ENCODE results near the gene ZNF524.
A peak's percentile ranks its signal among the peaks of the same experiment; 100 is the strongest.

Gene ZNF524

GRCh38 chr19:55602104-55603001 lies 2.3 kb downstream of the ZNF524 start:
- no peak for DNase-seq (ENCODE audit: low read depth)

- no peak for DNase-seq (ENCODE audit: low read depth)
Observed at GRCh38 chr19:55603115-55603514, 3.0 kb downstream of the ZNF524 start.

DNA sequence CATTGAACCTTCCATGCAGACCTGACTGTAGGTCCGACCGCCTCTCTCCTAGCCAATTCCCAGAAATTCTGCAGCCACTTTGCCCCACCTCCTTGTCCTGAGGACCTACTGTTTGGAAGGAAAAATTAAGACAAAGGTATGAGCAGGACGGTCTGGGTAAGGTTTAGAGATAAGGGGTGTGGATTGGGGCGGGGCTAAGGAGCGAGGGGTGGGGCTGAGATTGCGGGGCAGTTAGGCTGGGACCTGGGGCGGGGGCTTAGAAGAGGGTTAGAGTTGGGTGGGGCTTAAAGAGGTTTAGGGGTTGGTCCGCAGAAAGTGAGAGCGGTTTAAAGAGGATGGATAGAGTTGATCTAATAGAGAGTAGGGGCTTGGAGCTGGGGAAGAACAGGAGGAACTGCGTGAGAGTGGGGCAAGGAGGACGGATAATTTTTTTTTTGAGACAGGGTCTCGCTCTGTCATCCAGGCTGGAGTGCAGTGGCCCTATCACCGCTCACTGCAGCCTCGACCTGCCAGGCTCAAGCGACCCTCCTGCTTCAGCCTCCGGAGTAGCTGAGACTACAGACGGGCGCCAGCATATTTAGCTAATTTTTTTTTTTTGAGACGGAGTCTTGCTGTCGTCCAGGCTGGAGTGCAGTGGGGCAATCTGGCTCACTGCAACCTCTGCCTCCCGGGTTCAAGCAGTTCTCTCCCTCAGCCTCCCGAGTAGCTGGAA lies 3.6 kb downstream of the ZNF524 start:
- no peak for DNase-seq (ENCODE audit: low read depth)

DNA sequence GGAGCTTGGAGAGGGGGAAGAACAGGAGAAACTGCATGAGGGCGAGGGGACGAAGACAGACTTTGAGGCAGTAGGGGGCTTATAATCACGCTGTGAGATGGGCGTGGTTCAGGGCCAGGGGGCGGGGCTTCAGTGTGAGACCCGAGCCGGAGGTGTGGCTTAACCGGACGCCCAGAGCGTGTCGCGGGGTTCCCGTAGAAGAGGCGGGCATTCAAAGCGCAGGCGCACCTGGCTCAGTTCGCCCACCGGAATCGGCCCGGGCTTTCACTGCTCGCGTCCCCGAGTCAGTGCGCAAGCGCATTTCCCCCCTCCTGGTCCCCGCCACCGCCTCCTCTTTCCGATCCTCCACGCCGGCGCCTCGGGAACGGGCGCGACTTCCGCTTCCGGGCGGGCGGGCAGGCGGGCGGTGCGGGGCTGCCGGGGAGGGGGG lies 5.1 kb downstream of the ZNF524 start:
- DNase-seq (ENCODE audit: low read depth), result peak; percentile 95

DNA sequence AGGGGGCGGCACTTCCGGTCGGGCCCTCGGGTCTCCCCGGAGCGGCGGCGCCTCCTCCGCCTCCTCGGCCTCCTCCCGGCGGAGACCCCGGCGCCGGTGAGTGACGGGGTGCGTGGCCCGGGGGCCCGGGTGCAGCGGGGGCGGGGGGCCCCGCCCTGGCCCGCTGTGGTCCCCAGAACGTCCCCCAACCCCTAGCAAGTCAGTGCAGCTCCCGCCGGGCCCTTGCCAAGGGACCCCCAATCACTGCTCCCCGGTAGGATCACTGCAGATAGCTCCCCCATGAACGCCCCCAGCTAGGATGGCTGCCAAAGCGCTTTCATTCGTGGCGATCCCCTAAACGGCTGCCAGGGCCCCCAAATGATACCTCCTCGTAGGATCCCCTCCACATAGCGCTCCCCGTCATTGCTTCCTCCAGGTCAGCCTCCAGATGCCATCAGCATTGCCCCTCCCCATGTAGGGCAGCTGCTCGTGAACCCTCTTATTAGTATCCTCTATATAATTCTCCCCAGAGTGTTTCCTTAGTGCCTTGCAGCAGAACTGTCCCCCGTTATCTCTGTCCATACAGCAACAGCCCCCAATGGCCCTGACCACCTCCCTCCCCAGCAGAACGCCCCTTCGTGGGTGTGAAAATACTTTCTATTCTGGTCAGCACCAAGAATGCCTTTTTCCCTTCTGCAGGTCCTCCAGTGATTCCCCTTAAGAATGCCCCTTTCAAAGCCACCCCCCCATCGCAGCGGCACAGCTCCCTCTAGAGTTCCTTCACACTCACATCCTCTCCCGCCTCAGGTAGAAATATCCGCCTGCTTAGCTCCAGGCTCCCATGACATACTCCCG lies 5.8 kb downstream of the ZNF524 start, which contains the start of gene ZNF865:
ZNF865 (plus strand) TSS at position 11 of the 834 bp plus-strand sequence. CDS start 7,972 bp downstream, outside the sequence.
- peak; percentile 78 for DNase-seq (ENCODE audit: low read depth)

DNA sequence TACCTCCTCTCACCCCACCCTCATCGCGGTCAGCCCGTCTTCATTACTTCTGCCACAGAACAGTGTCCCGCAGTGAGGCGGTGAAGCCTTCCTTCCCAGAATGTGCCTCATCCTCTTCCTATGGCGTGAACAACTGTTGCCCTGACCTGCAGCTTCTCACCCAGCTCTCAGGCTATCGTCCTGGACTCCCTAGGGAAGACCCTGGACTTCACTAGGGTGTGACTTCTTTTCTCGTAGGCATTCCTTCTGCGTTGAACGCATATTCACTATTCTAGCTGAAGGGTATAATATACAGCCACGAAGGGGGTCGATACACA lies 6.3 kb downstream of the ZNF524 start:
- no peak for DNase-seq (ENCODE audit: low read depth)

GRCh38 chr19:55606817-55607216 lies 6.7 kb downstream of the ZNF524 start:
- no peak for DNase-seq (ENCODE audit: low read depth)

DNA sequence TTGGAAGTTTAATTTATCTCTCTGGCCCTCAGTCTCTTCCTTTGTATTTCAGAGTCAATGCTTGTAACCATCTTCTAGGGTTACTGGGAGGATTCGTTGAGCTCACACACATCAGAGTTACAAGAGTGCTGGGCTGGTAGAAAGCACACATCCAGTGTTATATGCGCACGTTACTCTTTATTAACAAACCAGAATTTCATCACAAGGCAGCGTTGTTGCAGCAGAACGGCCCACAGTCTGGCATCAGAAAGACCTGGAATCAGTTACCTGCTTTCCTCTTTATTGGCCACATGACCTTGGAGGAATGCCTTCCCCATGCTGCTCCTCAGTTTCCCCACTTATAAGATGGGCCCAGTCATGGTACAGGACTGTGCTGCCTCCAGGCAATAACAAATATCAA lies 9.2 kb downstream of the ZNF524 start:
- DNase-seq (ENCODE audit: low read depth), result no peak

GRCh38 chr19:55611300-55611982 lies 11.4 kb downstream of the ZNF524 start:
- DNase-seq (ENCODE audit: low read depth), result no peak

DNA sequence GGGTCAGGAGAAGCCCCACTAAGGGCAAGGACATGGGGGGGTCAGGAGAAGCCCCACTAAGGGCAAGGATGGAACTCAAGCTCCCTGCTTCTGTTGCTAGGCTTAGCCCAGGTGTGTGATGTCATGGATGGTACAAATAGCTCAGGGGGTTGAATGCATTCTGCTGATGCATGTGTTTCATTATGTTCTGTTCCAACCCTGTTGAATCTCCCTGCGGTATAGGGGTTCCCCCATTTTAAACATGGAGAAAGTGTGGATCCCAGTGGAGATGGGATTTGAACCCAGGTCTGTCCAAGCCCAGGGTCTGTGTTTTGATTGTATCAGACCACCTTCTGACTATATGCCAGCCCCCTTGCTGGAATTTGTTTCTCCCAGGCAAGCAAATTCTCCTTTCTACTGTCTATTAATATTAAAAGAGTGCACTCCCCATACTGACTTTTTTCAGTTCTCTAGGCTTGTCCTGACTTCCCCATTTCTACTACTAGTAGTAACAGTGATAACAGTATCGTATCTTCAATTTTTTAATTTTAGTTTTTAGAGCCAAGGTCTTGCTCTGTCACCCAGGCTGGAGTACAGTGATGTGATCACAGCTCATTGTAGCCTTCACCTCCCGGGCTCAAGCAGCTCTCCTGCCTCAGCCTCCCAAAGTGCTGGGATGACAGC lies 12.0 kb downstream of the ZNF524 start:
- DNase-seq (ENCODE audit: low read depth), result no peak

- DNase-seq (ENCODE audit: low read depth), result no peak
Observed at GRCh38 chr19:55613396-55613795, 13.3 kb downstream of the ZNF524 start.

DNA sequence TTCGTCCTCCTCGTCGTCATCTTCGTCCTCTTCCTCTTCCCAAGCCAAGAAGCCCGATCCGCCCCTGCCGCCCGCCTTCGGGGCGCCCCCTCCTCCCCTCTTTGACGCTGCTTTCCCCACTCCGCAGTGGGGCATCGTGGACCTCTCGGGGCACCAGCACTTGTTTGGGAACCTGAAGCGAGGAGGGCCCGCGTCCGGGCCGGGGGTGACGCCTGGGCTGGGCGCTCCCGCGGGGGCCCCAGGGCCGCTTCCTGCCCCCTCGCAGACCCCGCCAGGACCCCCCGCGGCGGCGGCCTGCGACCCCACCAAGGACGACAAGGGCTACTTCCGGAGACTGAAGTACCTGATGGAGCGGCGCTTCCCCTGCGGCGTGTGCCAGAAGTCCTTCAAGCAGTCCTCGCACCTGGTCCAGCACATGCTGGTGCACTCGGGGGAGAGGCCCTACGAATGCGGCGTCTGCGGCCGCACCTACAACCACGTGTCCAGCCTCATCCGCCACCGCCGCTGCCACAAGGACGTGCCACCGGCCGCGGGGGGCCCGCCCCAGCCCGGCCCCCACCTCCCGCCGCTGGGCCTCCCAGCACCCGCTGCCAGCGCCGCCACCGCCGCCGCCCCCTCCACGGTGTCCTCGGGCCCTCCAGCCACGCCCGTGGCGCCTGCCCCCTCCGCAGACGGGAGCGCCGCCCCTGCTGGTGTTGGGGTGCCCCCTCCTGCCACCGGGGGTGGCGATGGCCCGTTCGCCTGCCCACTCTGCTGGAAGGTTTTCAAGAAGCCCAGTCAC lies 14.0 kb downstream of the ZNF524 start:
- no peak for DNase-seq (ENCODE audit: low read depth)

- no peak for DNase-seq (ENCODE audit: low read depth)
Observed at GRCh38 chr19:55614711-55615542, 14.8 kb downstream of the ZNF524 start.

GRCh38 chr19:55615543-55616394 lies 15.7 kb downstream of the ZNF524 start:
- no peak for DNase-seq (ENCODE audit: low read depth)

GRCh38 chr19:55616395-55616875 lies 16.3 kb downstream of the ZNF524 start:
- DNase-seq (ENCODE audit: low read depth), result no peak

GRCh38 chr19:55617426-55617825 lies 17.3 kb downstream of the ZNF524 start:
- DNase-seq (ENCODE audit: low read depth), result no peak

DNA sequence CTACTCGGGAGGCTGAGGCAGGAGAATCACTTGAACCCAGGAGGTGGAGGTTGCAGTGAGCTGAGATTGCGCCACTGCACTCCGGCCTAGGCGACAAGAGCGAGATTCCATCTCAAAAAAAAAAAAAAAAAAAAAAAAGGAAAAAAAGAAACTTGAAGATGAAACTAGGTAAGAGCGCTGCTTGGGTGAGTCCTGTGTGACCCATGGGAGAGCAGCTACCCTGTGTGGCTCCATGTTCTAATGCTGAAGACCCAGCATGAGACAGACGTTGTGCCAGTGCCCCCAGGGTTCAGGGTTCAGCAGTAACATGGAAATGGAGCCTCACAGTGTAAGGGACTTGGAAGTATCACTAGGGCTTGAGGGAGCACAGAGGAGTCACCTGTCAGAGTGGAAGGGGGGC lies 18.3 kb downstream of the ZNF524 start:
- DNase-seq (ENCODE audit: low read depth), result no peak

DNA sequence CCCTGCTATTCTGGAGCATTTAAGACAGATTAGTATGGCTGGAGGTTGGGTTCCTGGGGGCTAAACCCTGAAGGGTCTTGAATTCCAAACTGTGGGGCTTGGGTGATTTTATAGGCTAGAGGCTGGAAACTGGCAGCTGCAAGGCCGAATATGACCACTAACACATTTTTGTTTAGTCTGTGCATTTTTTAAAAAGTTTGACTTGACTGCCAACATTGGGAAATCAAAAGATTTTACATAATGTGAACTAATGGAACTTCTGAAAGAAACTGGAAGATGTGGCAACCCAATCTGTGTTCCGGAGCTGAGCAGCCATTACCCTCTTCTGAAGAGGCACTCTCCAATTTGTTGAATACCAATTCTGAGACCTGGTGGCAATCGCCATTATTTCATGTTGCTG lies 19.2 kb downstream of the ZNF524 start:
- DNase-seq (ENCODE audit: low read depth), result no peak
